Mesendoderm (in vitro differentiated cells): ENCODE data around the gene PRND. TPM values are rescaled to one million over a fixed set of nuclear protein-coding genes. Genes with fewer than 3 reads are reported as not detected.
A peak's percentile ranks its signal among the peaks of the same experiment; 100 is the strongest.

ENCODE experiments used
- DNase-seq: peaks from one replicate; pipeline ENCODE4 v3.0.0; 2013
- H2AK5ac ChIP-seq: 2 replicates; pipeline ENCODE4 v1.6.1; 2013; ENCODE audit warnings: low read length, inconsistent platforms
- H2BK120ac ChIP-seq: 2 replicates; pipeline ENCODE4 v1.6.1; 2013; ENCODE audit warnings: low read depth, mild to moderate bottlenecking, low read length, moderate library complexity, mixed read lengths
- H2BK15ac ChIP-seq: replicated peaks from 2 replicates; pipeline ENCODE4 v1.6.1; 2013; ENCODE audit warnings: low read depth, mild to moderate bottlenecking, moderate library complexity
- H2BK5ac ChIP-seq: 2 replicates; pipeline ENCODE4 v1.6.1; 2013; ENCODE audit warnings: low read length, inconsistent platforms
- H3K18ac ChIP-seq: 2 replicates; pipeline ENCODE4 v1.6.1; 2013; ENCODE audit warnings: mild to moderate bottlenecking, low read length, mixed read lengths
- H3K23ac ChIP-seq: one replicate; pipeline ENCODE4 v1.6.1; 2013; ENCODE audit warnings: low read length
- H3K27ac ChIP-seq: 2 replicates; pipeline ENCODE4 v1.5.1; 2013; ENCODE audit warnings: low read depth, mild to moderate bottlenecking, inconsistent platforms, low read length, moderate library complexity
- H3K27me3 ChIP-seq: 2 replicates; pipeline ENCODE4 v1.6.1; 2013; ENCODE audit warnings: low read length, control low read depth, mild to moderate bottlenecking, inconsistent platforms; ENCODE audit not compliant: insufficient read depth, poor library complexity
- H3K36me3 ChIP-seq: 2 replicates; pipeline ENCODE4 v1.6.1; 2013; ENCODE audit warnings: low read length, inconsistent platforms; ENCODE audit not compliant: control insufficient read depth, insufficient read depth
- H3K4ac ChIP-seq: one replicate; pipeline ENCODE4 v1.6.1; 2013; ENCODE audit warnings: low read depth, mild to moderate bottlenecking, low read length, moderate library complexity
- H3K4me1 ChIP-seq: 2 replicates; pipeline ENCODE4 v1.6.1; 2013; ENCODE audit warnings: low read depth, low read length, inconsistent platforms; ENCODE audit not compliant: control insufficient read depth
- H3K4me2 ChIP-seq: 2 replicates; pipeline ENCODE4 v1.6.1; 2013; ENCODE audit warnings: low read length
- H3K4me3 ChIP-seq: 2 replicates; pipeline ENCODE4 v1.5.1; 2013; ENCODE audit warnings: mild to moderate bottlenecking, low read length
- H3K56ac ChIP-seq: one replicate; pipeline ENCODE4 v1.6.1; 2013; ENCODE audit warnings: low read length
- H3K79me1 ChIP-seq: 2 replicates; pipeline ENCODE4 v1.6.1; 2013; ENCODE audit warnings: low read length, inconsistent platforms
- H3K79me2 ChIP-seq: 2 replicates; pipeline ENCODE4 v1.6.1; 2013; ENCODE audit warnings: mild to moderate bottlenecking, low read length; ENCODE audit not compliant: control insufficient read depth, insufficient read depth
- H3K9ac ChIP-seq: 2 replicates; pipeline ENCODE4 v1.6.1; 2013; ENCODE audit warnings: low read length, inconsistent platforms
- H4K5ac ChIP-seq: one replicate; pipeline ENCODE4 v1.6.1; 2013; ENCODE audit warnings: low read length
- H4K8ac ChIP-seq: one replicate; pipeline ENCODE4 v1.6.1; 2013; ENCODE audit warnings: low read depth, mild to moderate bottlenecking, control low read depth, low read length, moderate library complexity
- WGBS: extraction: QIAGEN DNeasy Blood & Tissue Kit; methylation state at CpG from one replicate; pipeline ENCODE4 v1.1.7; 2013; ENCODE audit warnings: low lambda C conversion rate, missing lambda C conversion rate; ENCODE audit not compliant: insufficient coverage; ENCODE audit errors: extremely low coverage; 5-methylcytosine and 5-hydroxymethylcytosine counted together
- polyA plus RNA-seq, 2 experiments: library from polyadenylated mRNA; stranded (reverse); fragments of 200-250 nt; gene quantifications; one replicate each; pipeline ENCODE4 v1.2.3, GENCODE V29; 2013

The PRND gene
- 2.9 TPM for polyA plus RNA-seq (2013, experiment 1 of 2)
- 2.8 TPM for polyA plus RNA-seq (2013, experiment 2 of 2)

- no peak within 1 kb of the TSS for H3K4me3 ChIP-seq
- WGBS: no CpG with 5 or more reads among the region's 8 CpGs
These were observed at the start of gene PRND for GRCh38 chr20:4721719-4722118. Gene PRND (plus strand): TSS chr20:4721909. CDS start chr20:4724552, 2,643 bp downstream.

GRCh38 chr20:4672948-4673347, 48.8 kb upstream of the PRND start:
- no peak overlapping the region for H2BK5ac ChIP-seq
- no peak overlapping the region for H3K4me3 ChIP-seq
- no peak overlapping the region for H2BK15ac ChIP-seq
- no peak overlapping the region for H3K56ac ChIP-seq
- no peaks in the 10 kb centered on the region for H3K27me3 ChIP-seq
- H3K18ac ChIP-seq: no peak overlapping the region
- no peak overlapping the region for H3K23ac ChIP-seq
- no CpG with 5 or more reads among the region's 5 CpGs for WGBS
- H3K36me3 ChIP-seq: no peaks in the 10 kb centered on the region
- DNase-seq: no peak
- H2AK5ac ChIP-seq: no peak overlapping the region
- H3K79me1 ChIP-seq: no peaks in the 10 kb centered on the region
- H3K4me2 ChIP-seq: no peak overlapping the region
- no peak overlapping the region for H3K27ac ChIP-seq
- H4K5ac ChIP-seq: no peak overlapping the region
- H3K9ac ChIP-seq: no peak overlapping the region
- H3K4ac ChIP-seq: no peak overlapping the region
- H2BK120ac ChIP-seq: no peak overlapping the region
- H4K8ac ChIP-seq: no peak overlapping the region
- H3K4me1 ChIP-seq: no peaks in the 10 kb centered on the region
- H3K79me2 ChIP-seq: no peaks in the 10 kb centered on the region

More at GRCh38 chr20:4721719-4722118, at the start of gene PRND:
- Histone ChIP-seq H2BK15ac (no peak within 1 kb of the TSS), H3K27me3 (no peaks in the 10 kb centered on the region), H3K79me1 (no peaks in the 10 kb centered on the region), H3K4me1 (no peaks in the 10 kb centered on the region), H4K8ac (no peak within 1 kb of the TSS), H3K27ac (no peak within 1 kb of the TSS), H2AK5ac (no peak within 1 kb of the TSS), H3K4ac (no peak within 1 kb of the TSS), H3K56ac (no peak within 1 kb of the TSS), H4K5ac (no peak within 1 kb of the TSS), H3K9ac (no peak within 1 kb of the TSS), H3K36me3 (no peaks in the 10 kb centered on the region), H2BK5ac (no peak within 1 kb of the TSS), H2BK120ac (no peak within 1 kb of the TSS), H3K23ac (no peak within 1 kb of the TSS), H3K4me2 (no peak within 1 kb of the TSS), H3K18ac (no peak within 1 kb of the TSS), H3K79me2 (no peaks in the 10 kb centered on the region)
- DNase-seq: peak; percentile 11

GRCh38 chr20:4673371-4674001, 48.2 kb upstream of the PRND start:
- H3K56ac ChIP-seq: no peak overlapping the region
- no peak overlapping the region for H2BK5ac ChIP-seq
- H4K5ac ChIP-seq: no peak overlapping the region
- no peak overlapping the region for H2BK15ac ChIP-seq
- H3K27ac ChIP-seq: no peak overlapping the region
- H3K18ac ChIP-seq: no peak overlapping the region
- no peak overlapping the region for H3K4ac ChIP-seq
- no peak overlapping the region for H2BK120ac ChIP-seq
- DNase-seq: peak; percentile 26
- H3K4me1 ChIP-seq: no peaks in the 10 kb centered on the region
- no peak overlapping the region for H4K8ac ChIP-seq
- no peak overlapping the region for H3K4me2 ChIP-seq
- no peak overlapping the region for H3K4me3 ChIP-seq
- WGBS: no CpG with 5 or more reads among the region's 5 CpGs
- no peaks in the 10 kb centered on the region for H3K79me2 ChIP-seq
- no peaks in the 10 kb centered on the region for H3K79me1 ChIP-seq
- H3K9ac ChIP-seq: no peak overlapping the region
- H3K27me3 ChIP-seq: no peaks in the 10 kb centered on the region
- no peaks in the 10 kb centered on the region for H3K36me3 ChIP-seq
- no peak overlapping the region for H2AK5ac ChIP-seq
- H3K23ac ChIP-seq: no peak overlapping the region

- H2BK5ac ChIP-seq: no peak overlapping the region
- H2AK5ac ChIP-seq: no peak overlapping the region
- no peaks in the 10 kb centered on the region for H3K79me1 ChIP-seq
- no peak overlapping the region for H3K18ac ChIP-seq
- no peak overlapping the region for H3K27ac ChIP-seq
- DNase-seq: no peak
- H3K79me2 ChIP-seq: no peaks in the 10 kb centered on the region
- H3K36me3 ChIP-seq: no peaks in the 10 kb centered on the region
- no peak overlapping the region for H3K4ac ChIP-seq
- H3K23ac ChIP-seq: no peak overlapping the region
- no peak overlapping the region for H3K9ac ChIP-seq
- no peak overlapping the region for H3K4me3 ChIP-seq
- H3K56ac ChIP-seq: no peak overlapping the region
- H2BK120ac ChIP-seq: no peak overlapping the region
- H3K4me1 ChIP-seq: no peaks in the 10 kb centered on the region
- H4K5ac ChIP-seq: no peak overlapping the region
- no peaks in the 10 kb centered on the region for H3K27me3 ChIP-seq
- H3K4me2 ChIP-seq: no peak overlapping the region
- no peak overlapping the region for H2BK15ac ChIP-seq
- H4K8ac ChIP-seq: no peak overlapping the region
These were observed 47.0 kb upstream of the PRND start for GRCh38 chr20:4674672-4675071.

GRCh38 chr20:4677846-4678245, 43.9 kb upstream of the PRND start:
- Histone ChIP-seq H3K4me2 (no peak overlapping the region), H4K5ac (no peak overlapping the region), H2BK5ac (no peak overlapping the region), H3K18ac (no peak overlapping the region), H3K4me3 (no peak overlapping the region), H3K27ac (no peak overlapping the region), H3K36me3 (no peaks in the 10 kb centered on the region), H3K27me3 (no peaks in the 10 kb centered on the region), H3K9ac (no peak overlapping the region), H3K4ac (no peak overlapping the region), H3K79me2 (no peaks in the 10 kb centered on the region), H3K79me1 (no peaks in the 10 kb centered on the region), H2BK15ac (no peak overlapping the region), H2AK5ac (no peak overlapping the region), H2BK120ac (no peak overlapping the region), H3K23ac (no peak overlapping the region), H3K56ac (no peak overlapping the region), H3K4me1 (no peaks in the 10 kb centered on the region), H4K8ac (no peak overlapping the region)
- no CpG with 5 or more reads among the region's 2 CpGs for whole genome bisulfite sequencing
- DNase-seq: no peak

- Histone ChIP-seq H2BK120ac (no peak overlapping the region), H4K8ac (no peak overlapping the region), H3K27ac (no peak overlapping the region), H3K36me3 (no peaks in the 10 kb centered on the region), H3K23ac (no peak overlapping the region), H3K4me3 (no peak overlapping the region), H2BK5ac (no peak overlapping the region), H3K79me1 (no peaks in the 10 kb centered on the region), H3K4ac (no peak overlapping the region), H3K79me2 (no peaks in the 10 kb centered on the region), H2BK15ac (no peak overlapping the region), H3K18ac (no peak overlapping the region), H2AK5ac (no peak overlapping the region), H3K4me2 (no peak overlapping the region), H3K27me3 (no peaks in the 10 kb centered on the region), H3K9ac (no peak overlapping the region), H4K5ac (no peak overlapping the region), H3K4me1 (no peaks in the 10 kb centered on the region), H3K56ac (no peak overlapping the region)
- DNase-seq: no peak
- no CpG with 5 or more reads among the region's 6 CpGs for WGBS
These were observed 40.3 kb upstream of the PRND start for GRCh38 chr20:4681401-4681800.
